Hepatocyte (in vitro differentiated cells): Measurements from ENCODE around the gene C12orf75. TPM values are rescaled to one million over a fixed set of nuclear protein-coding genes. Genes with fewer than 3 reads are reported as not detected.
A peak's percentile ranks its signal among the peaks of the same experiment; 100 is the strongest.

Experiments
- DNase-seq: peaks from one replicate; pipeline ENCODE4 v3.0.0-alpha.2; 2016; ENCODE audit warnings: low spot score
- H2AFZ ChIP-seq: fragments of 200-600 bp; sonication (generic); 2 replicates; pipeline ENCODE4 v1.6.0; 2016; ENCODE audit warnings: antibody characterized with exemption, mild to moderate bottlenecking
- H3K27ac ChIP-seq: fragments of 200-600 bp; sonication (generic); 2 replicates; pipeline ENCODE4 v1.5.1; 2016; ENCODE audit warnings: mild to moderate bottlenecking
- H3K27me3 ChIP-seq: fragments of 200-600 bp; sonication (generic); 2 replicates; pipeline ENCODE4 v1.6.1; 2016
- H3K36me3 ChIP-seq: fragments of 200-600 bp; sonication (generic); replicated peaks from 2 replicates; pipeline ENCODE4 v1.5.1; 2016; ENCODE audit warnings: low read depth; ENCODE audit not compliant: insufficient read depth
- H3K4me1 ChIP-seq: fragments of 200-600 bp; sonication (generic); 2 replicates; pipeline ENCODE4 v1.5.1; 2016; ENCODE audit warnings: mild to moderate bottlenecking, moderate library complexity; ENCODE audit not compliant: insufficient read depth
- H3K4me2 ChIP-seq: fragments of 200-600 bp; sonication (generic); 2 replicates; pipeline ENCODE4 v1.6.0; 2016
- H3K4me3 ChIP-seq: fragments of 200-600 bp; sonication (generic); 2 replicates; pipeline ENCODE4 v1.5.1; 2016; ENCODE audit warnings: mild to moderate bottlenecking
- H3K79me2 ChIP-seq: fragments of 200-600 bp; sonication (generic); 2 replicates; pipeline ENCODE4 v1.6.0; 2017; ENCODE audit warnings: mild to moderate bottlenecking
- H3K9me2 ChIP-seq: fragments of 200-600 bp; sonication (generic); replicated peaks from 2 replicates; pipeline ENCODE4 v1.6.0; 2017; ENCODE audit warnings: mild to moderate bottlenecking; ENCODE audit not compliant: insufficient read depth
- H3K9me3 ChIP-seq: fragments of 200-600 bp; sonication (generic); 2 replicates; pipeline ENCODE4 v1.5.1; 2016; ENCODE audit warnings: low read depth, mild to moderate bottlenecking
- H4K20me1 ChIP-seq: fragments of 200-600 bp; sonication (generic); 2 replicates; pipeline ENCODE4 v1.6.0; 2016; ENCODE audit warnings: mild to moderate bottlenecking; ENCODE audit not compliant: insufficient read depth, poor library complexity, severe bottlenecking
- CTCF ChIP-seq: fragments of 200-600 bp; sonication (generic); IDR thresholded peaks from 2 replicates; pipeline ENCODE4 v1.5.1; 2016; ENCODE audit warnings: antibody characterized with exemption, mild to moderate bottlenecking; ENCODE audit not compliant: poor library complexity
- EZH2 ChIP-seq: fragments of 200-600 bp; sonication (generic); IDR thresholded peaks from 2 replicates; pipeline ENCODE4 v1.6.1; 2016; ENCODE audit warnings: antibody characterized with exemption, mild to moderate bottlenecking, borderline replicate concordance
- EZH2phosphoT487 ChIP-seq: fragments of 200-600 bp; sonication (generic); IDR thresholded peaks from one replicate; pipeline ENCODE4 v1.6.1; 2018; ENCODE audit warnings: antibody characterized with exemption, mild to moderate bottlenecking, low read depth, moderate library complexity; ENCODE audit not compliant: unreplicated experiment, severe bottlenecking
- WGBS: methylation state at CpG from one replicate; pipeline ENCODE4 v1.1.6; 2016; ENCODE audit warnings: low lambda C conversion rate; ENCODE audit errors: missing lambda C conversion rate; 5-methylcytosine and 5-hydroxymethylcytosine counted together
- polyA plus RNA-seq: library from polyadenylated mRNA; unstranded; fragments of >200 nt; fragmentation: Nextera tagmentation; extraction: Ambion mirVana; gene quantifications from 2 replicates; pipeline ENCODE4 v1.2.1, GENCODE V29; 2016
- total RNA-seq: library from RNA; depleted of rRNA; stranded (reverse); fragments of >200 nt; gene quantifications from 2 replicates; pipeline ENCODE4 v1.2.3, GENCODE V29; 2014

The C12orf75 gene
- total and polyA plus RNA-seq, 2 experiments from 2014 or later = 80.9 to 103 TPM

- TF ChIP-seq CTCF = no peak
- no peak for TF ChIP-seq EZH2
- no peak for TF ChIP-seq EZH2phosphoT487
- Histone ChIP-seq H3K9me3 (no peaks in the 10 kb centered on the region), H3K9me2 (no peaks in the 10 kb centered on the region)
These were observed 76.0 kb downstream of the C12orf75 start for GRCh38 chr12:105406497-105406896.

GRCh38 chr12:105409279-105409678, 78.8 kb downstream of the C12orf75 start:
- no peak overlapping the region for H3K4me3 ChIP-seq
- H3K36me3 ChIP-seq = no peaks in the 10 kb centered on the region
- TF ChIP-seq EZH2 = no peak
- no peak for TF ChIP-seq CTCF
- no peak for TF ChIP-seq EZH2phosphoT487
- H3K27me3 ChIP-seq = no peaks in the 10 kb centered on the region
- no peaks in the 10 kb centered on the region for H3K4me1 ChIP-seq
- no peak overlapping the region for H3K4me2 ChIP-seq
- H3K9me3 ChIP-seq = no peaks in the 10 kb centered on the region
- H3K9me2 ChIP-seq = no peaks in the 10 kb centered on the region
- H4K20me1 ChIP-seq = no peaks in the 10 kb centered on the region
- no peak overlapping the region for H2AFZ ChIP-seq
- WGBS = 77% methylated on average over 5 of the region's 5 CpGs
- H3K79me2 ChIP-seq = no peaks in the 10 kb centered on the region
- H3K27ac ChIP-seq = no peak overlapping the region
- no peak for DNase-seq

More at GRCh38 chr12:105406497-105406896, 76.0 kb downstream of the C12orf75 start:
- DNase-seq = no peak
- Histone ChIP-seq H4K20me1 (no peaks in the 10 kb centered on the region), H3K36me3 (no peaks in the 10 kb centered on the region), H3K79me2 (no peaks in the 10 kb centered on the region), H3K4me3 (no peak overlapping the region), H3K27me3 (no peaks in the 10 kb centered on the region), H3K27ac (no peak overlapping the region), H2AFZ (no peak overlapping the region), H3K4me1 (no peaks in the 10 kb centered on the region), H3K4me2 (no peak overlapping the region)
- 94% methylated on average over 7 of the region's 7 CpGs for WGBS

GRCh38 chr12:105409801-105410471, 79.4 kb downstream of the C12orf75 start:
- H3K4me1 ChIP-seq = no peaks in the 10 kb centered on the region
- no peaks in the 10 kb centered on the region for H3K27me3 ChIP-seq
- H3K9me2 ChIP-seq = no peaks in the 10 kb centered on the region
- no peak overlapping the region for H3K27ac ChIP-seq
- H4K20me1 ChIP-seq = no peaks in the 10 kb centered on the region
- H2AFZ ChIP-seq = no peak overlapping the region
- no peaks in the 10 kb centered on the region for H3K9me3 ChIP-seq
- TF ChIP-seq CTCF (no peak), EZH2phosphoT487 (no peak), EZH2 (no peak)
- DNase-seq = peak; percentile 24
- no peaks in the 10 kb centered on the region for H3K79me2 ChIP-seq
- H3K4me2 ChIP-seq = peak overlapping the region; percentile 23
- WGBS = 39% methylated on average over 8 of the region's 8 CpGs
- no peaks in the 10 kb centered on the region for H3K36me3 ChIP-seq
- no peak overlapping the region for H3K4me3 ChIP-seq
